Measurements from ENCODE around the gene PRR35.
A peak's percentile ranks its signal among the peaks of the same experiment; 100 is the strongest.

PRR35 gene

GRCh38 chr16:582614-583331 lies 22.6 kb downstream of the PRR35 start:
- TF ChIP-seq CTCF (conservative IDR thresholded peaks at IDR 0.05) (no peak), ZFX (IDR thresholded peaks at IDR 0.05) (no peak)
- H3K27ac ChIP-seq = peak overlapping the region; percentile 8; the same call in 1 of the 2 replicates

- H3K27ac ChIP-seq = no peak overlapping the region
- TF ChIP-seq CTCF (conservative IDR thresholded peaks at IDR 0.05) (no peak), ZFX (IDR thresholded peaks at IDR 0.05) (no peak)
Measured at GRCh38 chr16:583470-583814, 23.2 kb downstream of the PRR35 start.

GRCh38 chr16:583815-584591 lies 23.8 kb downstream of the PRR35 start:
- H3K27ac ChIP-seq = no peak overlapping the region
- TF ChIP-seq ZFX (IDR thresholded peaks at IDR 0.05) (no peak), CTCF (conservative IDR thresholded peaks at IDR 0.05) (no peak)

GRCh38 chr16:585351-585750 lies 25.2 kb downstream of the PRR35 start:
- no peak overlapping the region for H3K27ac ChIP-seq
- no peak; the same call in 1 of the 2 replicates for TF ChIP-seq CTCF (conservative IDR thresholded peaks at IDR 0.05)
- TF ChIP-seq ZFX (IDR thresholded peaks at IDR 0.05) = no peak

- TF ChIP-seq CTCF (conservative IDR thresholded peaks at IDR 0.05) = no peak
- no peak for TF ChIP-seq ZFX (IDR thresholded peaks at IDR 0.05)
- H3K27ac ChIP-seq = no peak overlapping the region; the same call in 1 of the 2 replicates
Measured at GRCh38 chr16:586047-586644, 26.0 kb downstream of the PRR35 start.

GRCh38 chr16:586645-587590 lies 26.7 kb downstream of the PRR35 start:
- H3K27ac ChIP-seq = peak overlapping the region; percentile 99

More at GRCh38 chr16:586645-587590, 26.7 kb downstream of the PRR35 start:
- TF ChIP-seq CTCF (conservative IDR thresholded peaks at IDR 0.05) (no peak), ZFX (IDR thresholded peaks at IDR 0.05) (no peak)
